Memory B cell (primary cell): ENCODE measurements around the gene GCG.

Source experiments
- ATAC-seq: fragments of 150-1000 bp; cut with Tn5 transposase; 2 replicates; pipeline ENCODE4 v1.10.0; 2021; ENCODE audit warnings: low read depth, mild to moderate bottlenecking, moderate library complexity
- DNase-seq, 2 donors: peaks; one replicate each; pipeline ENCODE4 v3.0.0; 2022; ENCODE audit warnings: low spot score in 2 of 2
- H3K27ac Mint-ChIP-seq: one replicate; pipeline ENCODE4 v1.8.0; 2022; ENCODE audit warnings: mild to moderate bottlenecking, moderate library complexity, mixed read lengths
- H3K27me3 Mint-ChIP-seq: one replicate; pipeline ENCODE4 v1.8.0; 2022; ENCODE audit warnings: mixed read lengths
- H3K36me3 Mint-ChIP-seq: one replicate; pipeline ENCODE4 v1.8.0; 2022; ENCODE audit warnings: mild to moderate bottlenecking, mixed read lengths
- H3K4me1 Mint-ChIP-seq: one replicate; pipeline ENCODE4 v1.8.0; 2022; ENCODE audit warnings: mixed read lengths
- H3K4me3 Mint-ChIP-seq: one replicate; pipeline ENCODE4 v1.8.0; 2022; ENCODE audit warnings: mild to moderate bottlenecking, moderate library complexity, mixed read lengths
- H3K9me3 Mint-ChIP-seq: one replicate; pipeline ENCODE4 v1.8.0; 2022; ENCODE audit warnings: mixed read lengths

GCG gene

GRCh38 chr2:162103443-162104009 lies 48.5 kb downstream of the GCG start:
- Mint-ChIP-seq H3K36me3 (no peaks in the 10 kb centered on the region), H3K27ac (no peak overlapping the region), H3K4me3 (no peak overlapping the region), H3K4me1 (no peaks in the 10 kb centered on the region), H3K27me3 (peaks cover 10% of the 10 kb centered on the region), H3K9me3 (no peaks in the 10 kb centered on the region)
- ATAC-seq: no peak
- DNase-seq: no peak

DNA sequence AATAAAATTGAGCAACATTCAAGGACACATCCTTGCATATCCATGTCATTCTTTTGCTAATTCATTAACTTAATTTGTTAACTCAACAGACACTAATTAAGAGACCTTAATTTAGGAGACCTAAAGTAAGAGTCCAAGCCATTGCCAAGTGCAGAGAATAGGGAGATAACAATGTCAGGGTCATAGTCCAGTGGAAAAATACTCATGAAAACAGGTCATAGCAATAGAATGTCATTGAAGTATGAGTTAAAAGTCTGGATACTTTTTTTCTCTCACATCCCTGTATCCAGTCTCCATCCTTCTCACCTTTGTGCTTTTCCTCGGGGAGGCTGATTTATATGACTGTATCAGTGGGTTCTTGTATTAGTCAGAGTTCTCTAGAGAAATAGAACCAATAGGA lies 51.5 kb downstream of the GCG start:
- peaks cover 13% of the 10 kb centered on the region for H3K27me3 Mint-ChIP-seq
- H3K27ac Mint-ChIP-seq: no peak overlapping the region
- no peak overlapping the region for H3K4me3 Mint-ChIP-seq
- no peak for ATAC-seq
- no peaks in the 10 kb centered on the region for H3K9me3 Mint-ChIP-seq
- H3K36me3 Mint-ChIP-seq: no peaks in the 10 kb centered on the region
- H3K4me1 Mint-ChIP-seq: no peaks in the 10 kb centered on the region
- no peak for DNase-seq

- Mint-ChIP-seq H3K4me3 (no peak overlapping the region), H3K27me3 (peaks cover 13% of the 10 kb centered on the region), H3K36me3 (no peaks in the 10 kb centered on the region), H3K4me1 (no peaks in the 10 kb centered on the region), H3K9me3 (no peaks in the 10 kb centered on the region), H3K27ac (no peak overlapping the region)
- ATAC-seq (no peak), DNase-seq (no peak)
Observed at GRCh38 chr2:162099836-162100235, 52.2 kb downstream of the GCG start.
